Activated CD8-positive, alpha-beta memory T cell treated with anti-CD3 and anti-CD28 coated beads, Interleukin-2, amount 50 U/mL, for 24 hours (primary cell): ENCODE results near the gene PNISR.
"Not testable (repeated sequence)": the region's sequence is repeated elsewhere in the genome, so short reads cannot be mapped to it uniquely, and the experiment has no call there.

Source experiments
- DNase-seq: peaks from one replicate; pipeline ENCODE4 v3.0.0-alpha.2; 2020; ENCODE audit errors: extremely low read depth

Gene PNISR, protein sequence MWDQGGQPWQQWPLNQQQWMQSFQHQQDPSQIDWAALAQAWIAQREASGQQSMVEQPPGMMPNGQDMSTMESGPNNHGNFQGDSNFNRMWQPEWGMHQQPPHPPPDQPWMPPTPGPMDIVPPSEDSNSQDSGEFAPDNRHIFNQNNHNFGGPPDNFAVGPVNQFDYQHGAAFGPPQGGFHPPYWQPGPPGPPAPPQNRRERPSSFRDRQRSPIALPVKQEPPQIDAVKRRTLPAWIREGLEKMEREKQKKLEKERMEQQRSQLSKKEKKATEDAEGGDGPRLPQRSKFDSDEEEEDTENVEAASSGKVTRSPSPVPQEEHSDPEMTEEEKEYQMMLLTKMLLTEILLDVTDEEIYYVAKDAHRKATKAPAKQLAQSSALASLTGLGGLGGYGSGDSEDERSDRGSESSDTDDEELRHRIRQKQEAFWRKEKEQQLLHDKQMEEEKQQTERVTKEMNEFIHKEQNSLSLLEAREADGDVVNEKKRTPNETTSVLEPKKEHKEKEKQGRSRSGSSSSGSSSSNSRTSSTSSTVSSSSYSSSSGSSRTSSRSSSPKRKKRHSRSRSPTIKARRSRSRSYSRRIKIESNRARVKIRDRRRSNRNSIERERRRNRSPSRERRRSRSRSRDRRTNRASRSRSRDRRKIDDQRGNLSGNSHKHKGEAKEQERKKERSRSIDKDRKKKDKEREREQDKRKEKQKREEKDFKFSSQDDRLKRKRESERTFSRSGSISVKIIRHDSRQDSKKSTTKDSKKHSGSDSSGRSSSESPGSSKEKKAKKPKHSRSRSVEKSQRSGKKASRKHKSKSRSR

DNA sequence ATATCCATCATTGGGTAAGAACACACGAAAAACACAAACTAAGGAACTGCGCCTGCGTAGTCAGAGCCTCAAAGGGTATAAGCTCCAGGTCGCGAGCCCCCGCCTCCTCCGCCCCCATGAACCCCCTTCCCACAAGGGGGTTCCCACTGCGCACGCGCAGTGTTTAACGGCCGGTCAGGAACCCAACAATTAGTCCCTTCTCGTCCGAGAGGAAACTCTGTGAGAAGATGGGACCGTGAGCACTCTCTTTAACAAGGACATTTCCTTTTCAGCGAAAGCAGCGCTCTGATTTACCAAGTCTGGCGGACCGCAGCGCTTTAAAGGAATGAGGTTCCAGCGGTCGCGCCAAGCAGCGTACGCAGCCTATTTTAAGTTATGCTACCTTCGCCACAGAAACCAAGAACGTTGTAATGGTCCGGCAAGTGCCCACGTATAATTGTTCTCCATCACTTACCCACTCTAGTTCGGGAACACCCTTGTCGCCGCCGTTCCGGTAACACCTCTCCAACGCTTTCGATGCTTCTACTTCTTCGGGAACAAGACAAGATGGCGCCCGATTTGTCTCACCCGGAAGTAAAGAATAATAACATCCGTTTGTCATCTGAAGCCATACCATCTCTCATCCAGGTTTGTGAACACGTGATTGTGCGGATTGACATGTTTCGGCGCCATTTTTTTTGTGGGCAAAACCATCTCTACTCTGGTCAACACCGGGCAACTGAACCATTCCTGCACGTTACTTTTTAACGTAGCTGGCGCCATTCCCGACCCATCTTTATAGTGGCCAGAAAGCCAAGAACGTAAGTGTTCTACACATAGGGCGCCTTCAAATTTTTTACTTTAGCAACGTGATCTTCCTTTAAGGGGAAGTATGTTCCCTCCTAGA, at the start of gene PNISR:
Gene PNISR, minus strand, starts transcription at position 548 of the 886 bp plus-strand sequence. CDS start 10,649 bp downstream, outside the sequence.
- peak; percentile 72 for DNase-seq

DNA sequence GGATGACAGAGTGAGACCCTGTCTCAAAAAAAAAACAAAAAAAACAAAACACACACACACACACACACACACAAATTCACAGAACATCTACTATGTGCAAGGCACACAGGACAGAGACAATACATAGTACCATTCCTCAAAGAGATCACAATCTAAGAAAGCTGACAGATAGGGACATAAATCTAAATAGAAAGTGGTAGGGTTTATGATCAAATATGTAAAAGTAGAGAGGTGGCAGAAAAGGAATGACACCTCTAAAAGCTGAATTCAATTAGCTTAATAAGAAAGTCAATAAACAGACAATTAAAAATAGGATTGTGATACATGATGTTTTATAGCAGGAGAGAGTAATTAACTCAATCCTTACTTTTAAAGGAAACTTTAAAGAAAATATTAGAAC, 48.6 kb upstream of the PNISR start:
- no peak for DNase-seq

DNA sequence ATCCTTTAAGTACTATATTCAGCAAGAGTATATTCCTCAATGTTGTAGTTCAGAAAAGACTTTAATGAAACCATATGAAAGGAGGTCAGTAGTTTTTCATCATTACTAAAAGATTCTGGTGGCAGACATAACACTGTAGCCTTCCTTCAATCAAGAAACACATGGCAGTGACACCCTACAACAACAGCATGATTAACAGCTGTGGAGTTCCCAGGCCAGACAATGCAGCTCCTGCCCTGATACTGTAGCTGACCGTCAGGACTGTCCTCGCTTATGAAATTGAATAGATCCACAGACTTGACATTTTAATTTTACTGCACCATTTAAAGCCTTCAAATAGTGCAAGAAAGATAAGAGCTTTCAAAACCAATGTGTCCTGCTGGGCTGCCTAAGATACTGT, 46.5 kb upstream of the PNISR start:
- DNase-seq: no peak

DNA sequence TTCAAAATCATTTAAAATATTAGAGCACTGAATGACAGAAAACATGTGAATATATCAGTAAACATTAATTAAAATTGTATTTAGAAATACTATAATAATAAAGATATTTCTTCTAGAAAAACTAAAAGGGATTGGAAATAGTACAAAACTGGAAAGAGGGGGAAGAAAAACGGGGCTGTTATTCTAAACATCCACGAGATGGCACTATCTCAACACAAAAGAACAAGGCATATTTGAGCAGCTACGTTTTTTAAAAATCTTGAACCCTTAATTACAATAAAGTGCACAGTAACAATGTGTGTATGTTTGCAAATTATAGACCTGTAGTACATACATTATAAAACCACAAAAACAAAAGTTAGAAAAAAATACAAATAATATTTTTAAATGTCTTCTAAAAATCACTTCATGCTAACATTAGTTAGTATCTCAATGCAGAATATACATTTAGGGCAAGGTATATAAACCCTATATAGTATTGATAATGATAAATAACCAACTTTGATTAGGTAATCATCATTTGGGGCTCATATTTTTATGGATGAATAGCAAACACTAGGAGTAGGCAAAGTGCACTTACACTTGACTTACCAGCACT, 42.5 kb upstream of the PNISR start:
- DNase-seq: no peak

DNA sequence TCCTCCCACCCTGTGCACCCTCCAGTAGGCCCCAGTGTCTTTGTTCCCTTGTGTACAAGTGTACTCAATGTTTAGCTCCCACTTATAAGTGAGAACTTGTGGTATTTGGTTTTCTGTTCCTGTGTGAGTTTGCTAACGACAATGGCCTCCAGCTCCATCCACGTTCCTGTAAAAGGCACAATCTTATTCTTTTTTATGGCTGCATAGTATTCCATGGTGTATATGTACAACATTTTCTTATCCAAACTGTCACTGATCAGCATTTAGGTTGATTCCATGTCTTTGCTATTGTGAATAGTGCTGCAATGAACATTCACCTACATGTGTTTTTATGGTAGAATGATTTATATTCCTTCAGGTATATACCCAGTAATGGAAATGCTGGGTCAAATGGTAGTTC, 34.0 kb upstream of the PNISR start:
- not testable (repeated sequence) for DNase-seq

DNA sequence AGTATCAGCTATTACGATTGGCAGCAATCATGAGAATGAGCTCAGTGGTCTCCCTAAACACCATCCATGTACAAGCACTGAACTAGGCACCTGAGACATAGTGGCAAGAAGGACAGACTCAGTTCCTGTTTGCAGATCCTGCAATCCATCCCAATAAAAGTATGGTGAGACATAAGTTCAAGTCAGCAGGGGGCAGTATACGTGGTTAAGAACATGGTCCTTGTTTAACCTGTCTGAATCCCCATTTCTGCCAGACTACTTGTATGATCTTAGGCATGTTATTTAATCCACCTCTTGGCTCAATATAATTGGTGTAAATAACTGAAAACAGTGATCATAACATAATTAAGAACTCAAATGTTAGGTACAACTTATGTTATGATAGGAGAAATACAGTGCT, 33.2 kb upstream of the PNISR start:
- DNase-seq: no peak

DNA sequence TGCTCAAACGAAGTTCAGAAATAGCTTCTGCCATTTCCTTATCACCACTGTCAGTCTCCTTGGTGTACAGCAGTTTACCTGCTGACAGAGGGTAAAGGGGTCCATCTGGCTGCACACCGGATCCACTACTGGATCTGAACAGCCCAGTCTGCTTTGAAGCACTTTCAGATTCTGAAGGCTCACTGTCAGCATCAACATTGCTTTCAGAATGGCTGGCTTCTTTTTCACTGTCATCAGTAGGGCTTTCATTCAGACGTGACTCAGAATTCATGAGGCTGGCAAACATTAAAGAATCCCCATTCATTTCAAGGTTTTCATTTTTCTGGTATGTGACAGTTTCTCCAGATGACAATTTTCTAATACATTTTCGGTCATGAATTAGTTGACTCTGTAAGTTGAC, 21.0 kb upstream of the PNISR start:
- no peak for DNase-seq

DNA sequence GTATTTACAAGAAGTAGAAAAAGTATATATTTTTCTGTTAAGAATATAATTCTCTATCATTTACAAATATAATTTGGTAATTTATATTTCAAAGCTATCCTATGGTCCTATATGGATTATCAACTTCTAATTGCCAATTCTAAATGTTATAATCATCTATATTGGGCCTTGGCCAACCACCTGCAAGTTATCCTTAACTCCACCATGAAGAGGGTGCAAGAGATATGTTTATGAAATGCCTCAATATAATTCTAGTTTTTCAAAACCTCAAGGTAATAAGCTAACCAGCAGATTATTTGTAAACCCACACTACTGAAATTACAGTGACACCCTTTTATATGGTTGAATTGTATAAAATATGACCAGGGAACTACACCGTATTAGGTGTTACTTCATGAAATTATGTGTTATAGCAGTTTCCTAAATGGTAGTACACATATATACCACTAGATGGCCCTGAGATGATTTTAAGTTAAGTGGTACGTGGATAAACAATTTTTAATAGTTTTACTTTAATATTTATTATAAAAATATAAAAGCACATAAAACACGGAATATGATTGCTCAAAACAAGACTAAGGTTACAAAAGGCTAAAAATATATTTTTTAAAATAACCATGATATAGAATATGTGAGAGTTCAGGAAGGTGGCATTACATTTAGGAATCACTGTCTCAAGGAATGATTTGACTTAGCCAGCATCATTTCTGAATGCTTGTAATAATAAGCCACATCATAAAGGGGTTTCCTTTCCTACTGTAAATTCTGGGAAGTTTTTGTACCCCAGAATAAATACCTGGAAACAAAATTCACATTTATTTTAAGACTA, 9.8 kb upstream of the PNISR start:
- DNase-seq: no peak

DNA sequence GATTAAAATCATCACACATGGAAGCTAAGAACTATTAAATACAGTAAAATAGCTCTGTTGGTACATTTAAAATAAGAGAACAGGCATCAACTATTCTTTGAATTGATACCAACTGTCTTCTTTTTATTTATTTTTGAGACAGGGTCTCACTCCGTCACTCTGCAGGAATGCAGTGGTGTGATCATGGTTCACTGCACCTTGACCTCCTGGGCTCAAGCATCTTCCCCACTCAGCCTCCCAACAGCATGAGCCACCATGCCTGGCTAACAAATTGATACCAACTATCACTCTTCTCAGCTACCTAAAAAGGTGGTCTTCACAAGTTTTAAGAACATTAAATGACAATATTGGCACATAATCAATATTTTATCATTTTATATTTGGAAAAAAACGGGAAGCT, 7.8 kb upstream of the PNISR start:
- no peak for DNase-seq

DNA sequence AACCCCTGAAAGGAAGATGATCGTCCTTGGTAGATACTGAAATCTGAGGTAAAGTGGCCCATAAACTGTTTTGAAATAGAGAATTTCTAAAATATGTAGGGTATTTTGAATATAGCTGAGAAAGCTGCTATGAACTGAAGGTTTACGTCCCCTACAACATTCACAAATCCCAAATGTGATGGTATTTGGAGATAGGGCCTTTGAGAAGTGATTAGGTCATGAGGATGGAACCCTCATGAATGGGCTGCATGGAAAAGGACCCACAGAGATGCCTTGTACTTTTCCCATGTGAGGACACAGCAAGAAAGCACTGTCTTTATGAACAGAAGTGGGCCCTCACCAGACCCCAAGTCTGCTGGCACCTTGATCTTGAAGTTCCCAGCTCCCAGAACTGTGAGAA, 6.8 kb upstream of the PNISR start:
- DNase-seq: no peak

DNA sequence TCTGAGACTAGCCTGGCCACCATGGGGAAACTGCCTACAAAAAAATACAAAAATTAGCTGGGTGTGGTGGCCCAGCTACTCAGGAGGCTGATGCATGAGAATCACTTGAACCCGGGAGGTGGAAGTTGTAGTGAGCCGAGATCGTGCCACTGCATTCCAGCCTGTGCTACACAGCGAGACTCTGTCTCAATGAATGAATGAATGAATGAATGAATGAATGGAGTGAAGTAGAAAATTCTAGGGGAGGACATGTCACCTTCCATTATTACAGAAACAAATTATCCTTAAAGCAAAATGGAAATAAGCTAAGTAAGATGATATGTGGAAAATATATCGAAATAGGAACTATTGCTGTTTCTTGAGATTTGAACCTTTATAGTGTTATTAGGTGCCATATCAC, 2.9 kb upstream of the PNISR start:
- DNase-seq: no peak

DNA sequence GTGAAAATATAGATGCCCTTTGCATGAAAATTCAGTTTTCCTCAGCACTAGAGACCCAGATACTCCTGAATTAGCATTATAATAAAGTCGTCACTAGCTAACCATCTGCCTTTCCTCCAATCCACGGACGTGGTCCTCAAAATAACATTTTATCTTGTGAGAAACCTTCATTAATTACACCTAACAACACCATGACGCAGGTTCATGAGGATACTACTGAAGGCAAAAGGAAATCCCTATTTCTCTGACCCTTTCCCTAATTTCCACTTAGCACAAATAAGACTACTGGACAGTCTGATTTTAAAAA, 1.3 kb upstream of the PNISR start:
- DNase-seq: no peak

DNA sequence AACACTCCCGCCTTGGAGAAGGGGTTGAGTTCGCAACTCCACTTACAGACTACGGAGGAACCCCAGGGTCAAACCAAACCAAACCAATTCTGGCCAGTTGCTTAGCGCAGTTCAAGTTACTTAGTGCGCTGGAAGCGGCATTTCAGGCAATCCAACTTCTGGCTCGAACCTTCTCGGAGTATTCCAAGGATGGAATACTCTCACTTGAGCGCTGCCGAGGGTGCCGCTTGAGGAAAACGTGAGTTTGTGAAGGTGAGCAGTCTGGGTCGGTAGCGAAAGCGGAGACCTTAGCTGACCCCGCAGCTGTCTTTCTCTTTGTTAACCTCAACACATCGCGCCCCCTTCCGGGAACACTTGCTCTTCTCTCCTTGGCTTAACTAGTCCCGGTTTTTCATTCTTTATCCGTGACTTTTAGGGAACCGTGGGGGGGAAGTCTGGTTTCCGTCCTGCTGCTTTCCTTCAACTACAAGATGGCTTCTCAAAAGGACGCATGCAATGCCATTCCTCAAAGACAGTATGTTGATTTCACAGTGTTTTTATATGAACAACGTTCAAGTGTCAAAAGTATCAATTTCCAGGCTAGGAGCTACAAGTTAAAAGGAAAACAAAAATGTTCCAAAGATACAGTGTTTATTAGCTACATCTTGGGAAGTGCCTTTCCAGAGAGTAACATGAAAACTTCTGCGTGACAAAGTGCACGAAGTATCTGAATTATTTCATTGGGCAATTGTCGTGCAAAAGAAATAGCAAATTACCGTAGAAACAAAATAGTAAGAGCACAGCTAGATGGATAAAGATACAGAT, 741 bp upstream of the PNISR start:
- peak; percentile 34 for DNase-seq

DNA sequence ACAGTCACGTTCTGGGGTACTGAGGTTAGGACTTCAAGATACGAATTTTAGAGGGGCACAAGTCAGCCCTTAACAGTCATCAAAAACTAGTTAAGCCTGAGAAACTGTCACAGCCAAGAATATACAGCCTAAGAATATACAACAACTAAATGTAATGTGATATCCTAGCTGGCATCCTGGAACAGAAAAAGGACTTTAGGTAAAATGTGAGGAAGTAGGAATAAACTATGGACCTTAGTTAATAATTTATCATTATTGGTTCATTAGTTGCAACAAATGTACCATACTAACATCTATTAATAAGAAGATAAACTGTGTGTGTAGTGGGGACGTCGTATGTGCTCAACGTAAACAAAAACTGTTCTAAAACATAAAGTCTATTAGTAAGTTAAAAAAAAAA, 1.1 kb downstream of the PNISR start:
- no peak for DNase-seq

DNA sequence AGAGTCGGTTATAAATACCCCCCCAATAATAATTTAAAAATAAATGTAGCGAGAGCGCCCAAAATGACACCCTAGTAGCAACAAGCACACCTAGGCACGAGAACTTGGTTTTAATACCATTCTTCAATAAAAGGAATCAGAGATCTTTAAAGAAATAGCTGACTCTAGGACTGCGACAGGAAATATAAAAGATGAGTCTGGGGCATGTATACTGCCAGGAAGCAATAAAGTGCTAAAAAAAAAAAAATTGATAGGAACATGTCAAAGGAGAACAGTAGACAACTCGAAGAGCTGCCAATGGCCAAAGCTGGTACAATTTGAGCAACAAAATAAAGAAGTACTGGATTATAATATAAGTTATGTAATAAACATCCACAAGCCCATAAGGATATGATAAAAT, 2.2 kb downstream of the PNISR start:
- DNase-seq: no peak

DNA sequence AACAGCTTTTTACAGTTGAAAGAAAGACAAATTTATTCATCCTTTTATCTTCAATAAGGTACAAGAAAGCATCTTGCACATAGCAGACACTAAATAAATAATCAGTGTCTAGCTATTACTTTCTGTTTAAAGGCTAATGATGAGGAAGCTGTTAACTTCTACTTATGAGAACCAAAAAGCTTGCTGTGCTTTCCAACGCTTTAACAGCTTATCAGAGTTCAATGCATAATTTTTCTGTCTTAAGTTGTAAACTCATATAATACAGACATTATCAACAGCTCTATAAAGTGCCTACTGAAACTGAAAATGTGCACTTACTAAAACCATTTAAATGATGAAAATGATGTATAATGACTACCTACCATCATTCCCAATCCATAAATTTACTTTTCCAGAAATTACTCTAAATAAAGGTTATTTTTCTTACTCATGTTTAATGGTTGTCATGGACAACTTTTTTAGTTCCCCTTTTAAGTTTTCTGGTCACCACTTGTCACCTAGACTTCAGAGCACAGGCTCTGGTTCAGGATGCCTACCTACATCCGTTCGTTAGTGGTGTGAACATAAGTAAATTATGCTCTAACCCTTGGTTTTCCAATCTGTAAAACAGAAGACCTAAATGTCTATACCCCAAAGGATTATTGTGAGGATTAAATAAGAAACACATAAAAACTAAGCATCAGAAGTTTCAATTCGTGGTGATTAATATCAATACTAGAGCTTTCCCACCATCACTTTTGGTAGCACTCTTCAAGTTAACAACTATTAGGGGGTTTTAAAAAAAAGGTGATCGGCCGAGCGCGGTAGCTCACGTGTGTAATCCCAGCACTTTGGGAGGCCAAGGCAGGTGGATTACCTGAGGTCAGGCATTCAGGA, 8.0 kb downstream of the PNISR start:
- no peak for DNase-seq

DNA sequence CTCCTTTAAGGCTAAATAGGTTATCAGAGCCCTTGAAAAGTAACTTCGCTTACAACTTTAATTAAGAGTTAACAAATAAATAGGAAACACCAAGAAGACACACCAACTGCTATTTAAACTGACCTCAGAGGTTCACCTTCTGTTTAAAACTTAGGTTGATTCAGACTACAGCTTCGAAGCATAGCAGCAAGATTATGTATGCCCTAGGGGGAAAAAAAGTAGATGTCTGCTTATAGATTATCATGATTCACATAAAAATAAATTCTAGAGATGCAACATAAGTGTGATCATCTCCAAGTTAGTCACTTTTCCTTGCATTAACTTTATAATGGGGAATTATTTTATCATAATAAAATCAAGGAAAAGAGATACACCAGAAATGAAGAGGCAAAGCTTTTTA, 8.9 kb downstream of the PNISR start:
- no peak for DNase-seq

DNA sequence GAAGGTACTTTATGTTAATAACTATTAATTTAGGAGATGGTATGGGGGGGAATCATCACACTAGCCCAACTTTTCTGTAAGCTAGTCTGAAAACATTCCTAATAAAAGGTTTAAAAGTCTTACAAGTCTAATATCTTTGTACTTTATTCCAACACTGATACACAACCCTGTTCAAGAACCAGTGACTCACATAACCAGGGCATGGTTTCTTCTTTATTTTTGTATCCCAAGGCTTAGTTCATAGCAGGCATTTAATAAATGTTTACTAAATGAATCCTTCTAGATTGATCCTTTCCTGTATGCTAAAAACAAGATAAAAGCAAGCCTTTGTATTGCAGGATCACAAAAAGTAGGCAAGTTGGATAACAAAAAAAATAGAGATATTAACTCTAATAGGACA, 9.7 kb downstream of the PNISR start:
- no peak for DNase-seq

DNA sequence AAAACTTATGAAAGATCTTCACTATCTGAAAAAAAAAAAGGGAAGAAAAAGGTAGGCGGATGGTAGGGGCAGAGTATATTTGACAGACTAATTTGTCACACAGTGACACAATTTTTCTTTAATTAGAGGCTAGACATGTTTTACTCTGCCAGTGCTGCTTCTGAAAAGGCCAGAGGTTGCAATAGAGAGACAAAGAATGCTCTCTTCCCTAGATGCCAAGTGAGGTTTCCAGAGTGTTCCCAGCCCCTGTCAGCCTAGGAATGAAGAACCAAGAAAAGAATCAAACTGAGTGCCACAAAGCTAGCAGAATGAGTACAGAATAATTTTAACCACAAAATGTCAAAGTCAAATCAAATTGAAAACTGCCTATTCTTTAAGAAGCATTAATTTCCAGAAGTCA, 13.0 kb downstream of the PNISR start:
- DNase-seq: no peak
